KMS-11 (cell line): ENCODE results near the gene GLTPD2.

Experiments
- H2AFZ ChIP-seq: fragments of 200-600 bp; sonication (generic); 2 replicates; pipeline ENCODE4 v1.6.1; 2016; ENCODE audit warnings: antibody characterized with exemption, mixed run types, low read depth
- H3K27ac ChIP-seq: fragments of 200-600 bp; sonication (generic); 2 replicates; pipeline ENCODE4 v1.6.1; 2016; ENCODE audit warnings: mild to moderate bottlenecking, mixed run types
- H3K27me3 ChIP-seq: fragments of 200-600 bp; sonication (generic); 2 replicates; pipeline ENCODE4 v1.6.1; 2017; ENCODE audit warnings: mild to moderate bottlenecking, low read depth, mixed run types, moderate library complexity; ENCODE audit not compliant: insufficient read depth
- H3K36me3 ChIP-seq: fragments of 200-600 bp; sonication (generic); 2 replicates; pipeline ENCODE4 v1.6.1; 2017; ENCODE audit warnings: mild to moderate bottlenecking, mixed run types; ENCODE audit not compliant: insufficient read depth
- H3K4me1 ChIP-seq: fragments of 200-600 bp; sonication (generic); 2 replicates; pipeline ENCODE4 v1.6.1; 2016; ENCODE audit warnings: mild to moderate bottlenecking, low read depth, mixed run types; ENCODE audit not compliant: poor library complexity, severe bottlenecking
- H3K4me2 ChIP-seq: fragments of 200-600 bp; sonication (generic); 2 replicates; pipeline ENCODE4 v1.7.0; 2016; ENCODE audit warnings: mild to moderate bottlenecking, mixed run types
- H3K4me3 ChIP-seq: fragments of 200-600 bp; sonication (generic); IDR thresholded peaks from 2 replicates; pipeline ENCODE4 v1.6.1; 2017; ENCODE audit warnings: low read depth, low read length, mixed read lengths; ENCODE audit not compliant: insufficient read depth
- H3K79me2 ChIP-seq: fragments of 200-600 bp; sonication (generic); 2 replicates; pipeline ENCODE4 v1.6.1; 2016; ENCODE audit warnings: low read depth, mixed run types; ENCODE audit not compliant: insufficient read depth
- H3K9ac ChIP-seq: fragments of 200-600 bp; sonication (generic); 2 replicates; pipeline ENCODE4 v1.6.1; 2016; ENCODE audit warnings: mild to moderate bottlenecking, mixed run types
- H4K20me1 ChIP-seq: fragments of 200-600 bp; sonication (generic); 2 replicates; pipeline ENCODE4 v1.6.1; 2016; ENCODE audit warnings: mild to moderate bottlenecking, mixed run types; ENCODE audit not compliant: insufficient read depth
- CTCF ChIP-seq: fragments of 200-600 bp; sonication (generic); conservative IDR thresholded peaks from 2 replicates; pipeline ENCODE4 v1.6.1; 2017; ENCODE audit warnings: low read depth, mild to moderate bottlenecking, antibody characterized with exemption, low read length, moderate library complexity, mixed read lengths

Gene GLTPD2

DNA sequence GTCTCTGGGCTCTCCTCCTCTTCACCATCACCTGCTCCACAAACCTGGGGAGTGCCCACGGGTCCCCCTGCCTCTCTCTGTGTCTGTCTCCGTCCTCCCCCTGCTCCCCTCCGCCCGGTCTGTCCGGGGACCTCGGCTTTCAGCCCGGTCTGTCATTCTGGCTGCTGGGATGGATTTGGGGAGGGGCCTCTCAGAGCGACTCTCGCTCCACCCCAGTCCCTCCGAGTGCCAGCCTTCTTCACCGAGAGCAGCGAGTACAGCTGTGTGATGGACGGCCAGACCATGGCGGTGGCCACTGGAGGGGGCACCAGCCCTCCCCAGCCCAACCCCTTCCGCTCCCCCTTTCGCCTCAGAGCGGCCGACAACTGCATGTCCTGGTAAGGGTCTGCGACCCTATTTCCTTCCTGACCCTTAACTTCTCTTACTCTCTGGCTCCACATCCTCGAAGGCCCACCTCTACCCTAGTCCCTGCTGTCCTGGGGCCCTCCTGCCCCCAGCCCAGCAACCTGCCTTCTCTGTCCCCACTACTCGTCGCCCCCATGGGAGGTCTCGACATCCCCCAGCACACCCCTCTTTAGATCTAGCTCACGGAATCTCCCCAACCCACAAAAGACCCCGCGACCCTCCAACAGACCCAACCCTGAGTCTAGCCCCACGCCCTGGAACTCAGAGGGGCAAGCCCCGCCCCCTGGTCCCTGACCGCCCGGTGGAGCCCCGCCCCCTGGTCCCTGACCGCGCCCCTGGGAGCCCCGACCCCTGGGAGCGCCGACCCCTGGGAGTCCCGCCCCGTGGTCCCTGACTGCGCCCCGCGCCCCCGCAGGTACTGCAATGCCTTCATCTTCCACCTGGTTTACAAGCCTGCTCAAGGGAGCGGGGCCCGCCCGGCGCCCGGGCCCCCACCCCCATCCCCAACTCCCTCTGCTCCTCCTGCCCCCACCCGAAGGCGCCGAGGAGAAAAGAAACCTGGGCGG, 43.5 kb upstream of the GLTPD2 start:
- no peak overlapping the region for H3K4me2 ChIP-seq
- H3K27me3 ChIP-seq = no peaks in the 10 kb centered on the region
- H3K4me1 ChIP-seq = no peaks in the 10 kb centered on the region
- no peak for TF ChIP-seq CTCF
- H3K9ac ChIP-seq = no peak overlapping the region
- H3K27ac ChIP-seq = no peak overlapping the region
- no peak overlapping the region for H3K4me3 ChIP-seq
- H3K79me2 ChIP-seq = no peaks in the 10 kb centered on the region
- H2AFZ ChIP-seq = no peak overlapping the region
- no peaks in the 10 kb centered on the region for H3K36me3 ChIP-seq
- H4K20me1 ChIP-seq = no peaks in the 10 kb centered on the region

- Histone ChIP-seq H3K79me2 (no peaks in the 10 kb centered on the region), H3K27me3 (no peaks in the 10 kb centered on the region), H3K4me1 (no peaks in the 10 kb centered on the region), H3K4me2 (no peak overlapping the region), H3K36me3 (no peaks in the 10 kb centered on the region), H4K20me1 (no peaks in the 10 kb centered on the region), H2AFZ (no peak overlapping the region), H3K9ac (no peak overlapping the region), H3K27ac (no peak overlapping the region), H3K4me3 (no peak overlapping the region)
- no peak for TF ChIP-seq CTCF
Observed at GRCh38 chr17:4747847-4748246, 40.9 kb upstream of the GLTPD2 start.

GRCh38 chr17:4748686-4749085, 40.1 kb upstream of the GLTPD2 start:
- Histone ChIP-seq H3K4me3 (no peak overlapping the region), H2AFZ (no peak overlapping the region), H3K4me2 (no peak overlapping the region), H3K79me2 (no peaks in the 10 kb centered on the region), H3K27ac (no peak overlapping the region), H3K27me3 (no peaks in the 10 kb centered on the region), H4K20me1 (no peaks in the 10 kb centered on the region), H3K4me1 (no peaks in the 10 kb centered on the region), H3K36me3 (no peaks in the 10 kb centered on the region), H3K9ac (no peak overlapping the region)
- no peak for TF ChIP-seq CTCF

DNA sequence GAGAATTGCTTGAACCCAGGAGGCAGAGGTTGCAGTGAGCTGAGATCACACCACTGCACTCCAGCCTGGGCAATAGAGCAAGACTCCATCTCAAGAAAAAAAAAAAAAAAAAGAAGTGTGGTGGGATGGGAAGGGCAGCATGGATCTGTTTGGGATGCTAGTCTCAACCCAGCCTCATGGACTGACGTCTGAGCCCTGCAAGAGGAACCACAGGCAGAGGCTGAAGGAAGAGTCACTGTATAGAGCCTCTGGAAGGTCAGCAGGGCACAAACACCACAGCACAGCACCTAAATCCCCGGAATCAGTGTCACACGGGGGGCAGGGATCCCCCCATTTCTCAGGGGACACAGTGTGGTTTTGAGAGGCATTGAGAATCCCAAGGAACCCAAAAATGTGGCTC, 38.2 kb upstream of the GLTPD2 start:
- H3K4me2 ChIP-seq = no peak overlapping the region
- no peaks in the 10 kb centered on the region for H4K20me1 ChIP-seq
- no peak overlapping the region for H3K4me3 ChIP-seq
- no peak for TF ChIP-seq CTCF
- no peak overlapping the region for H2AFZ ChIP-seq
- no peaks in the 10 kb centered on the region for H3K36me3 ChIP-seq
- no peak overlapping the region for H3K27ac ChIP-seq
- no peaks in the 10 kb centered on the region for H3K4me1 ChIP-seq
- H3K79me2 ChIP-seq = no peaks in the 10 kb centered on the region
- no peaks in the 10 kb centered on the region for H3K27me3 ChIP-seq
- H3K9ac ChIP-seq = no peak overlapping the region
